NCI-H1092 (cell line): ENCODE results near the gene SCD.
A peak's percentile ranks its signal among the peaks of the same experiment; 100 is the strongest.

Experiments
- DNase-seq: peaks from one replicate; lab custom pipeline; 2025; lab: John Stamatoyannopoulos, UW

The SCD gene

GRCh38 chr10:100340948-100341847, 5.8 kb upstream of the SCD start:
- no peak for DNase-seq

GRCh38 chr10:100341953-100342626, 4.9 kb upstream of the SCD start:
- DNase-seq, result no peak

GRCh38 chr10:100342627-100342972, 4.4 kb upstream of the SCD start:
- DNase-seq, result no peak

DNA sequence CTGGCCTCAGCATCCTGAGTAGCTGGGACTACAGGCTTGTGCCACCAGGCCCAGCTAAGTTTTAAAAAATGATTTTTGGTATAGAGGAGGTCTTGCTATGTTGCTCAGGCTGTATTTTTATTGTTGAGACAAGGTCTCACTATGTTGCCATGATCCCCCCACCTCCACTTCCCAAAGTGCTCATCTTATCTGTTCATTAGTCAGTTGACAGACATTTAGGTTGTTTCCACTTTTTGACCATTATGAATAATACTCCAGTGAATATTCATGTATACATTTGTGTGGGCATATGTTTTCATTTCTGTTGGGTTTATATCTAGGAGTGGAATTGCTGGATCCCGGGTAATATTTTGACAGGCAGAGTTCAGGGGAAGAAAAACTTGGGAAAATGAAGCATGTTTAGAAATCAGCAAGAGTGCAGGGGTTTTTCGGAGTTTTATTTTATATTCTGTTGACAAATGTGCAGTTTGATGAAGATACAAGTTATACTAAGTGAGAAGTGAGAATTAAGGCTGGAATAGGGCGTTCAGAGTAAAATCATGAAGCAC, 2.7 kb upstream of the SCD start:
- no peak for DNase-seq

- no peak for DNase-seq
Observed at GRCh38 chr10:100345570-100346330, 1.3 kb upstream of the SCD start.

GRCh38 chr10:100346351-100346764, 675 bp upstream of the SCD start:
- DNase-seq, result peak; percentile 37

DNA sequence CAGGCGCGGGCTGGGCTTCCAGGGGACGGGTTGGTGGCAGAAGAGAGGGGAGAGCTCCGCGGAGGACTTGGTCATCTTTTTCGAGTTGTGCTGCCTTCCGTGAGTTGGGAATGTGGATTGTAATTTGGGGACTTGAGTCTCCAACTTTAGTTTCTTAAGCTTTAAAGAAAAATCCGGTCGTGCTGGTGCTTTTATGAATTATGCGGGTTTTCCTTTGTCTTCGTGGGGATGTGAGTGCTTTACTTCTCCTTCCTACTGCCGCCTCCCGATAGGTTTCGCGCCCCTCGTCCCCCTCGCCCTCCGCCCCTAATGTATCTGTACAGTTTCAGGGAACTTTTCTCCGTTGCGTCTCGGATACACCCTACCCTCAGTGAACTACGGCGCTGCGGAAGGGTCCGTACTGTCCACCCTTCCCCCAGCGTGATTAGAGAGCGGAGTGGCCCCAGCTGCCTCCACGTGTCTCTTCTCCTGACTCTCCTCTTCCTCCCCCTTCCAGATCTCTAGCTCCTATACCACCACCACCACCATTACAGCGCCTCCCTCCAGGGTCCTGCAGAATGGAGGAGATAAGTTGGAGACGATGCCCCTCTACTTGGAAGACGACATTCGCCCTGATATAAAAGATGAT, 649 bp downstream of the SCD start:
- DNase-seq, result no peak

DNA sequence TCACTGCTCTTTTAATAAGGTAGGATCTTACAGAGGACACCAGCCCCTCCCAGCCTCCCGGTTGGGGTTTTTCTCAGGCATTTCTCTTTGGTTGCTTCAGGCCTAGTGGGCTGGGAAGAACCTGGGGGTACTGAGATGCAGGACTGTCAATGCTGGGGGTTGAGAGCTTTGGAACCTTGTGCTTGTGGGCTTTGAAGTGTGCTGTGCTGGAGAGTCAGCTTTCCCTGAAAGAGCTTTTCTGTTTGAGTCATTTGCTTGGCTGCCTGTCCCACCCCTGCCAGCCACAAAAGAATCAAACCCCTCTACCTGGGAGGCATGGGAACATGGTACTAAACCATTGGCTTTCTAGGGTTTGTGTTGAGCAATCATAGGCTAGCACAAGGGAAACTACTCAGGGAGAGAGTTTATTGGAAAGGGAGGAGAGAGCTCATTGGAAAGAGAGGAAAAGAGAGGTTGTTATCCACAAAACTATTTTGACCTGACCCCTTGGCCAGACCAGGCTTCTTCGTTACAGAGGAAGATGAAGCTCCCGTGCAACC, 1.4 kb downstream of the SCD start:
- no peak for DNase-seq

- DNase-seq, result no peak
Observed at GRCh38 chr10:100349087-100349486, 2.1 kb downstream of the SCD start.

GRCh38 chr10:100349672-100350071, 2.6 kb downstream of the SCD start:
- no peak for DNase-seq

GRCh38 chr10:100350914-100351485, 4.0 kb downstream of the SCD start:
- DNase-seq, result no peak

DNA sequence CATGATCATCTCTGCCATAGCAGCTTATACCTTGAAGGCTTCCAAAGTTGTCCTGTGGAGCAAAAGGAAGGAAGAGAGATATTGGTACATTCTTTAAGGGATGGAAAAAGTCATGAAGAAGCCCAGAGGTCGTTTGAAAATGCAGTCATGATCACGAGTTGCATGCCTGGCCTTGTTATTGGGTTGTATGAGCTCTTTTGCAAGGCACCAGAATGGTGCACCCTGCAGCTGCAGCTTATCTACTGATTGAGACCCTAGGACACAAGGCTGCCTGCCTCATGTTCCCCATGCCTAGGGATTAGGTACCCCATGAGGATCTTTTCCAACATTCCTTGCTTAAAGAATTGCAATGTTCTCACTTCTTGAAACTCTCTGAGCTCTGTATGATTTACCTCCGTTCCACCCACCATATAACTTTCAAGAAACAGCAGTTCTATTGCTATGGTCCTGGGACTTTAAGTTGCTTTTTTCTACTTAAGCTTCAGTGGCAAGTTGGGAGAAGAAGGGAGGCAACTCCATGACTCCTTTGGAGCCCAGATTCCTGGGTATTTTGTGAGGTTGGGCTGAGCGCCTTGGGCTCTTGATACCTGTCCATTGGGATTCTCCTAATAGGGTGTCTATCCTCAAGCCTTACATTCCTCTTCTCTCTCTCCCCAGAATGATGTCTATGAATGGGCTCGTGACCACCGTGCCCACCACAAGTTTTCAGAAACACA, 6.9 kb downstream of the SCD start:
- no peak for DNase-seq

GRCh38 chr10:100355086-100355485, 8.1 kb downstream of the SCD start:
- DNase-seq, result no peak

GRCh38 chr10:100356067-100357017, 9.3 kb downstream of the SCD start:
- no peak for DNase-seq

DNA sequence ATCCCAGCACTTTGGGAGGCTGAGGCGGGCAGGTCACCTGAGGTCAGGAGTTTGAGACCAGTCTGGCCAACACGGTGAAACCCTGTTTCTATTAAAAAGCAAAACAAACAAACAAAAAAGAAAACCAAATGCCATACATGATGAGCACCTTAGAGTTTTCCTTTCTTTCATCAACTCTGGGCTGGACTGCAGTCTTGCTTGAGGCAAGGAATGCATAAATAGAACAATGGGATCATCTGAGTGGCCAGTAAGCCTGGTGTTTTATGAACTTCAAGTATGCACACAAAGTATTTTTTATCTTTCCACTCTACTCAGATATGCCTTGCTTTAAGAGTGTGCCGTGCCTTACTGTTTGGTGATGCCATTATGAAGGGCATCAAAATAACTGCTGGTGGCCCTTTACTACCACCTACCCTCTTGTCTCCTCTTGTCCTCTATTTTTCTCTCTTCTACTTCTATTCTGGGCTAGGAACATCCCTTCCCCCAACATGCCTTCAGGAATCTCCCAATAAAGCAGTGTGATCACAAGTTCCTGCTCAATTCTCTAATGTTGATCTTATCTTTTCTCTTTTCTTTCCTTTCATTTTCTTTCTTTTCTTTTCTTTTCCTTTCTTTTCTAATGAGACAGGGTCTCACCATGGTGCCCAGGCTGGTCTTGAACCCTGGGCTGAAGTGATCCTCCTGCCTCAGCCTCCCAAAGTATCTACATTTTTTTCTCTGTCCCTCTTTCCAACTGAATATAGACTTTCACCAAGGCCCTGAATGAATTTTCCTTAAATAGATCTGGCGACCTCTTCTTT, 10.2 kb downstream of the SCD start:
- DNase-seq, result no peak

DNA sequence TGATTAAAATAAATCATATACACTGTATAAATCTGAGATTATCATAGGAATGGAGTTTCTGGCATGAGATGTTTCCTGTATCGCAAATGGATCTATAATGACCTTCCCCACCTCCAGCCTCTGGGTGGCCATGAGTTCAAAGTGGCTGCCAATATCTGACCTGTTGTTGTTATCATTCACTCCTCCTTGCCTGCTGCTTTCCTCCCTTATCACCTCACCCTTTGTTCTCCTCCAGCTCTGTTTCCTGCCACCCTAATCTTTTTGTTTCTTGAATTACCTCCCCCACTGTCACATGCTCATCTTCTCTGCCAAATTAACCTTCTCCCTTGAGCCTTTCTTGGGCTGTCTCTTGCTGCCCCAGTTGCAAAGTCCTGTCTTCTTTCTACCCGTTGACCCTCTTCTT, 12.0 kb downstream of the SCD start:
- no peak for DNase-seq

GRCh38 chr10:100359529-100360150, 12.6 kb downstream of the SCD start:
- DNase-seq, result no peak

DNA sequence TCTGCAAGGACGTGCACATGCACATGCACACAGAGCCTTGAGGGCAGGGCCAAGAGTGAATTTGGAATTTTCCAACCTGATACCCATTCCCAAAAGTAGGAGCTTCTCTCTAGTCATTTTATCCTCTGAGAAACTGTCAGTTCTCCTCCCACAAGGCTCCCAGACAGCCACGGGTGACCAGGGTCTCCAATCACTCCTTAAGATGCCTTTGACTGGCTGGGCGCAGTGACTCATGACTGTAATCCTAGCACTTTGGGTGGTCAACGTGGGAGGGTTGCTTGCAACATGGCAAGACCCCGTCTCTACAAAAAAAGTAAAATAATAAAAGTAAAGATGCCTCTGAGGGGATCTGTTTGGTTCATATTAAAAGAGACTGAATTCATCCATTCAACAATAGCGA, 13.2 kb downstream of the SCD start:
- no peak for DNase-seq
